HL-60 (cell line): Measurements from ENCODE around the gene COL4A2.

ENCODE experiments used
- DNase-seq, 2 experiments: peaks; one replicate each; pipeline ENCODE4 v3.0.0-alpha.2; 2010 to 2020; ENCODE audit warnings: low read depth in 1 of 2, low spot score in 1 of 2
- H3K27ac ChIP-seq: fragments of 250-450 bp; sonication (Bioruptor Pico); replicated peaks from 2 replicates; pipeline ENCODE4 v1.5.1; 2020; ENCODE audit warnings: mild to moderate bottlenecking, moderate library complexity
- H3K27me3 ChIP-seq: fragments of 250-450 bp; sonication (Bioruptor Pico); 2 replicates; pipeline ENCODE4 v1.5.1; 2021; ENCODE audit warnings: mild to moderate bottlenecking, moderate library complexity; ENCODE audit not compliant: insufficient read depth, poor library complexity, severe bottlenecking
- H3K4me3 ChIP-seq: replicated peaks from 2 replicates; pipeline ENCODE4 v1.5.1; 2011; ENCODE audit warnings: mild to moderate bottlenecking, control low read depth, low read length; ENCODE audit not compliant: insufficient read depth
- CTCF ChIP-seq: IDR thresholded peaks from one replicate; pipeline ENCODE4 v1.5.1; 2011; ENCODE audit warnings: low read length, control low read depth, inconsistent platforms; ENCODE audit not compliant: insufficient read depth
- GABPA ChIP-seq: IDR thresholded peaks from 2 replicates; pipeline ENCODE4 v1.6.1; 2012; ENCODE audit warnings: low read depth
- POLR2AphosphoS5 ChIP-seq: IDR thresholded peaks from 2 replicates; pipeline ENCODE4 v1.6.1; 2012; ENCODE audit warnings: low read depth
- REST ChIP-seq: IDR thresholded peaks from 2 replicates; pipeline ENCODE4 v1.6.1; 2012; ENCODE audit warnings: low read depth; ENCODE audit not compliant: insufficient replicate concordance
- SPI1 ChIP-seq: IDR thresholded peaks from 2 replicates; pipeline ENCODE4 v1.6.1; 2012; ENCODE audit warnings: low read depth, mild to moderate bottlenecking, borderline replicate concordance

The COL4A2 gene

GRCh38 chr13:110337247-110337646, 30.2 kb downstream of the COL4A2 start:
- TF ChIP-seq CTCF (no peak), SPI1 (no peak), REST (no peak), GABPA (no peak), POLR2AphosphoS5 (no peak)
- no peak overlapping the region for H3K4me3 ChIP-seq

GRCh38 chr13:110338441-110339101, 31.5 kb downstream of the COL4A2 start:
- Histone ChIP-seq H3K27ac (no peak overlapping the region), H3K4me3 (no peak overlapping the region), H3K27me3 (peaks cover 38% of the 10 kb centered on the region)
- TF ChIP-seq REST (no peak), GABPA (no peak), CTCF (no peak), POLR2AphosphoS5 (no peak), SPI1 (no peak)
- DNase-seq: no peak

More at GRCh38 chr13:110337247-110337646, 30.2 kb downstream of the COL4A2 start:
- Histone ChIP-seq H3K27ac (no peak overlapping the region), H3K27me3 (peaks cover 30% of the 10 kb centered on the region)
- no peak for DNase-seq

- no peak overlapping the region for H3K27ac ChIP-seq
- peaks cover 45% of the 10 kb centered on the region for H3K27me3 ChIP-seq
- TF ChIP-seq REST (no peak), SPI1 (no peak), GABPA (no peak), CTCF (no peak), POLR2AphosphoS5 (no peak)
- H3K4me3 ChIP-seq: no peak overlapping the region
- no peak for DNase-seq
Measured at GRCh38 chr13:110339263-110339662, 32.2 kb downstream of the COL4A2 start.
